ENCODE results near the gene SLC3A2.

- no peak for TF ChIP-seq GATA3 (IDR thresholded peaks at IDR 0.05; ENCODE audit: low read depth, low read length)
- no peak for TF ChIP-seq GATA2 (IDR thresholded peaks at IDR 0.05; ENCODE audit: low read depth, low read length)
Observed at GRCh38 chr11:62875698-62876478, 4.8 kb upstream of the SLC3A2 start.
